IPS-NIHi11 (cell line): ENCODE results near the gene PCCB.
"Not testable (repeated sequence)": the region's sequence is repeated elsewhere in the genome, so short reads cannot be mapped to it uniquely, and the experiment has no call there.

Experiments used
- DNase-seq: peaks from one replicate; pipeline ENCODE4 v3.0.0; 2012; ENCODE audit warnings: mixed read lengths, low spot score

The PCCB gene

GRCh38 chr3:136327671-136328070 is 77.5 kb downstream of the PCCB start:
- no peak for DNase-seq

GRCh38 chr3:136329593-136329992 is 79.5 kb downstream of the PCCB start:
- DNase-seq: no peak

- DNase-seq: no peak
These were observed 80.8 kb downstream of the PCCB start for GRCh38 chr3:136330900-136331299.

GRCh38 chr3:136332302-136332701 is 82.2 kb downstream of the PCCB start:
- no peak for DNase-seq

- no peak for DNase-seq
These were observed 82.6 kb downstream of the PCCB start for GRCh38 chr3:136332776-136333175.

GRCh38 chr3:136334209-136334608 is 84.1 kb downstream of the PCCB start:
- DNase-seq: no peak

GRCh38 chr3:136334726-136335125 is 84.6 kb downstream of the PCCB start:
- DNase-seq: not testable (repeated sequence)

GRCh38 chr3:136336329-136337100 is 86.4 kb downstream of the PCCB start:
- DNase-seq: no peak

- DNase-seq: no peak
These were observed 93.3 kb downstream of the PCCB start for GRCh38 chr3:136343446-136343845.

GRCh38 chr3:136343873-136344555 is 93.9 kb downstream of the PCCB start:
- no peak for DNase-seq

GRCh38 chr3:136346486-136346885 is 96.3 kb downstream of the PCCB start:
- no peak for DNase-seq

- no peak for DNase-seq
These were observed 100.0 kb downstream of the PCCB start for GRCh38 chr3:136350132-136350531.

GRCh38 chr3:136350557-136350956 is 100.4 kb downstream of the PCCB start:
- DNase-seq: no peak

GRCh38 chr3:136351351-136351750 is 101.2 kb downstream of the PCCB start:
- DNase-seq: no peak

- no peak for DNase-seq
These were observed 101.8 kb downstream of the PCCB start for GRCh38 chr3:136351905-136352304.

- no peak for DNase-seq
These were observed 103.3 kb downstream of the PCCB start for GRCh38 chr3:136353461-136353860.

- no peak for DNase-seq
These were observed 116.1 kb downstream of the PCCB start for GRCh38 chr3:136366289-136366688.

GRCh38 chr3:136375800-136376199 is 125.7 kb downstream of the PCCB start:
- not testable (repeated sequence) for DNase-seq

- no peak for DNase-seq
These were observed 127.4 kb downstream of the PCCB start for GRCh38 chr3:136377508-136377907.

GRCh38 chr3:136378011-136378410 is 127.9 kb downstream of the PCCB start:
- DNase-seq: no peak
